IPS-15b (cell line): ENCODE data around the gene ATXN10.
A peak's percentile ranks its signal among the peaks of the same experiment; 100 is the strongest.

Experiments used
- H3K27me3 ChIP-seq: one replicate; pipeline ENCODE4 v1.6.1; 2013; ENCODE audit warnings: low read length; ENCODE audit not compliant: control insufficient read depth, insufficient read depth
- H3K36me3 ChIP-seq: one replicate; pipeline ENCODE4 v1.6.1; 2013; ENCODE audit warnings: low read length; ENCODE audit not compliant: control insufficient read depth, insufficient read depth
- H3K4me1 ChIP-seq: one replicate; pipeline ENCODE4 v1.6.1; 2013; ENCODE audit warnings: mild to moderate bottlenecking, low read length; ENCODE audit not compliant: control insufficient read depth, insufficient read depth
- H3K4me3 ChIP-seq: one replicate; pipeline ENCODE4 v1.5.1; 2013; ENCODE audit warnings: low read depth, low read length
- H3K9ac ChIP-seq: one replicate; pipeline ENCODE4 v1.6.1; 2013; ENCODE audit warnings: low read depth, mild to moderate bottlenecking, low read length
- H3K9me3 ChIP-seq: one replicate; pipeline ENCODE4 v1.6.1; 2013; ENCODE audit warnings: mild to moderate bottlenecking, low read length; ENCODE audit not compliant: control insufficient read depth, insufficient read depth

ATXN10 gene

DNA sequence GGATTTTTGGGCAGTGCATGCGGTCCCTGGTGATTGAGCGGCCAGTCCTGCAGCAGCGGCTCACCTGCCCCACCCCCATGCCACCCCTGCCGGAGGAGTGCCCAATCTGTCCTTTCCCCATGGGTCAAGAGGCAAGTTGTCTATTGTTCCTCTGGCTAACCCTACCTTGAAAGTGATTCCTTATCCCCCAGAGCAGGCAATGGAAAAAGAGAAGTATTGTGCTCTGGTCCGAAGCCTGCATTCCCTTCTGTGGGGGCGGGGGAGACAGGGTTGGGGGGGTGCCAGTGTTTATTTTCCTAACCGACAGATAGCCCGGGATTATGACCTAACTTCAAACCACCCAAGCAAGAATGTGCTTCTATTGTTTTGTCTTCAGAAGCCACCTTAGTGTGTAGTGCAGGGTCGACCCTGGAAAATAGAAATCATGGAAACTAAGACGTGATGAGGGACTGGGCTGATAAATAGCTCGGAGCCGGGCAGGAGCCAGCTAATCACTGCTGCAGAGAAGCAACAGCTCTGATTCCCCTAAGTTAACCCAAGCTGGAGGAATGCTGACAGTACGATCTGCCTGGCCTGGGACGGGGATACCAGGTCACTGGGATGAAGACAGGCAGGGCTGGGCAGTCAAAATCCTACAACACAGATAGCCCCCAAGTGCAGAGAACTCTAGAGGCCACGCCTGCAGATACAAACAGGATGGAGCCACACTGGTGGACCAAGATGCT lies 38.7 kb upstream of the ATXN10 start:
- no peaks in the 10 kb centered on the region for H3K36me3 ChIP-seq
- H3K9me3 ChIP-seq, result no peaks in the 10 kb centered on the region
- H3K27me3 ChIP-seq, result no peaks in the 10 kb centered on the region
- H3K4me1 ChIP-seq, result peaks cover 27% of the 10 kb centered on the region
- H3K9ac ChIP-seq, result no peak overlapping the region
- H3K4me3 ChIP-seq, result no peak overlapping the region

DNA sequence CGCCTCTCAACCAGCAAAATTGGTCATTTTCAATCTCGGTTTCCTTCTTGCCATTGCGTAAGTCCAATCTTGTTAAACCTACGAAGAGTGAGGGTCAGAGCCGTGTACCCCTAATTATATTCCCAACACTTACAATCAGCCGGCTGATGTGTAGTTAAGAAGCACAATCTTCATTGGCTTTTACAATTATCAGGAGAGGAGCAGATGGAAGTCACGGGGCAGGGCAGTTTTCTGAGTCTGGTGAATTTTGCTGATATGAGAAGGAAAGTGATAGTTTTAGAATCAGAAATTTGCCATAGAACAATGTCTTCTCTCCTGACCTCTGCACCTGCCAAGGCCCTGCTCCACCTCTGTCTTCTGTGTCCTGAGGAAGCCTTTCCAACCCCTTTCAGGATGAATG lies 35.0 kb upstream of the ATXN10 start:
- no peak overlapping the region for H3K4me3 ChIP-seq
- H3K4me1 ChIP-seq, result peaks cover 10% of the 10 kb centered on the region
- H3K9me3 ChIP-seq, result no peaks in the 10 kb centered on the region
- peaks cover 4% of the 10 kb centered on the region for H3K27me3 ChIP-seq
- no peak overlapping the region for H3K9ac ChIP-seq
- no peaks in the 10 kb centered on the region for H3K36me3 ChIP-seq

DNA sequence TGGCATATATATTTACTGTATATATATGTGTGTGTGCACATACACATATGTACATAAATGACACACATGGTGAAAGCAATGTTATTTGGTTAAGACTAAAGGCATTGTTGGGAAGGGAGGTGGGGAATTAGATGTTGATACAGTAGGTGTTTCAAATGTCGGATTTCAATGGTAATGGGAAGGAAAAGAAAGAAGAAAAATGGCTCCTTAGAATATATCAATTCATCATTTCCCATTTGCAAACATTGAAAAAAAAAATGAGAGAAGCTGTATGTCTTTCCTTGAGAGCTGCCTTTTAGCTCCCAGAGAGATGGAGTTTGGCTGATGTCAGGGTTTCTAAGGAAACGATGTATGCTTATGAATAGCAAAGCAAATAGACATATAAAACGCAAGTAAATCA lies 33.4 kb upstream of the ATXN10 start:
- no peak overlapping the region for H3K9ac ChIP-seq
- H3K36me3 ChIP-seq, result no peaks in the 10 kb centered on the region
- no peaks in the 10 kb centered on the region for H3K9me3 ChIP-seq
- H3K27me3 ChIP-seq, result peaks cover 4% of the 10 kb centered on the region
- H3K4me3 ChIP-seq, result no peak overlapping the region
- H3K4me1 ChIP-seq, result peaks cover 7% of the 10 kb centered on the region

DNA sequence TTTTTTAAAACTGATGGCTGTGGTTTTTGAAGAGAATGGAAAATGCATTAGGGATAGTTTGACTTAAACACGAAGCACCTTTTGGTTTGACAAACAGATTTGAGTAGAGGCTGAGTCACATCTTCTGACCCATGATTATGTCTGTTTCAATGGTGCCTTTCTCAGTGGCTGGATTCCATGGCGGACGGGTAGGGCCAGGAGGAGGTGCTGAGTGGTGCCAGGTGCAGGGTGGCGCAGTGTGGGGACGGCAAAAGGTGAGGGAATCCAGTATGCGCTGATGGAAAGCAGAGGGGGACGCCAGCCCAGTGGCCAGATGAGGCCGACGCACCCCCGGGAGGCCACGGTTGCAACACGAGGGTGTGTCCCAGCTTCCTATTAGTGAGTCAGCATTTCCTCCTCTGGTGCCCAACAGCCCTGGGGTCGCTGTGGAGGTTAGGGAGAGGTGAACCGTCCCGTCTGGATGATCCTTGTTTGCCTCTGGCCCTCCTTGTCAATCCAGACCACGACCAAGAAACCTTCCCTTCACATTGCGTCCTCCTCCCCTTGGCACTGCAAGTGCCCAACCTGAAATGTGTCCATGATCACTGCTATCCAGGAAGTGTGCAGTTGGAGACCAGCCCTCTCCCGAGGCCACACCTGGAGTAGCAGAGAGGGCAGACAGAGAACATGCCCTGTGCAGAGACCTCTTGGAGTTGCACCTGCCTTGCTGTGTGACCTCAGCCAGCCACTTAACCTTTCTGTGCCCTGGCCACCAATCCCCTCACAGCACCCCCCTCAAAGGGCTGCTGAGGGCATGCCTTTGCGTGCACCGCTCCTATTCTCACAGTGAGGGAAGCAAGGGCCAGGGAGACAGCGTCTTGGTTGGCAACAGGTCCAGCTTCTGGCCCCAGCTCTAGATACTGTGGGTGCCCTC lies 32.5 kb upstream of the ATXN10 start:
- H3K4me1 ChIP-seq, result peaks cover 5% of the 10 kb centered on the region
- no peak overlapping the region for H3K4me3 ChIP-seq
- no peak overlapping the region for H3K9ac ChIP-seq
- H3K36me3 ChIP-seq, result no peaks in the 10 kb centered on the region
- peaks cover 4% of the 10 kb centered on the region for H3K27me3 ChIP-seq
- H3K9me3 ChIP-seq, result no peaks in the 10 kb centered on the region

DNA sequence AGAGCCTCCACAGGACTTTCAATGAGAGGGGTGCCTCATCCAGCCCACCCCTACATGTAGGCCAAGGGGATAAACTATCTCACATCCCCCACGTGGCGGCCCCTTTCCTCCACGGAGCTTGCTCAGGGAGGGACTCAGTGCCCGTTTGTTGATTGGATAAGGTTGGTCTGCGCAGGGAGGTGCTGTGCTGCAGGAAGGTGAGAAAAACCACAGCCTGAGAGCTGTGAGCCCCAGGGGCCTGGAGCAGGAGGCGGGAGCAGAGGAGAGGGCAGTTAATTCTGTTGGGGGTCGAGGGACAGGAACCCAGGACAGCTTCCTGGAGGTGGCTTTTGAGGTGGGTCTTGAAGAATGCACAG lies 31.9 kb upstream of the ATXN10 start:
- no peak overlapping the region for H3K9ac ChIP-seq
- peaks cover 6% of the 10 kb centered on the region for H3K27me3 ChIP-seq
- H3K9me3 ChIP-seq, result no peaks in the 10 kb centered on the region
- peaks cover 5% of the 10 kb centered on the region for H3K4me1 ChIP-seq
- H3K36me3 ChIP-seq, result no peaks in the 10 kb centered on the region
- H3K4me3 ChIP-seq, result no peak overlapping the region

DNA sequence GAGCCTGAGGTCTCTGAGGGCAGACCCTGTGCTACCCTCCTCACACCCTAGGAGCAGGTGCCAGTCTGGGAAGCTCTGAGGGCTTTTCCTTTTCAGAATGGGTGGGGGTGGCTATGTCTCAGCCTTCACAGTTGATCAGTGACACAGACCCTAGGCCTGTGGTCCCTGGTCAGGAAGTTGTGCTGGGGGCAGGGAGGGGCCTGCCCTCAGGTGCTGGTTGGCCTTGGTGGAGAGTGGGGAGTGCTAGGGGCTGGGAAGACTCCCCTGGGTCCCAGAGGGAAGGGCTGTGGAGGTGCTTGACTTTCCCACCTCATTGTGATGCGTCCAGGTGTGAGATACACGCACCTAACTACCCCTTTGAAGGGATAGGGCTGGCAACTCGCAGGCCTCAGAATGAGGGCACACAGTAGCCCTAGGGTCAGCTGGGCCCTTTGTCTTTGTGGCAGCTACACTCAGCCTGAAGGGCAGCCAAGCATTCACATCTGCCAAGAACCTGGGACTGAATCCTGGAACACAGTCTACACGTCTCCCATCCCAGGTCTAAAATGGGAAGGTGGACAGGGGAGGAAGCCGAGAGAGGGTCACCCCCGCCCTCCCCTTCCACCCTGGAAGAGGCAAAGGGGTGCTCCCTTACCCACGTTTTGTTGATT lies 31.2 kb upstream of the ATXN10 start:
- H3K4me1 ChIP-seq, result peaks cover 5% of the 10 kb centered on the region
- H3K9ac ChIP-seq, result no peak overlapping the region
- H3K27me3 ChIP-seq, result peaks cover 12% of the 10 kb centered on the region

DNA sequence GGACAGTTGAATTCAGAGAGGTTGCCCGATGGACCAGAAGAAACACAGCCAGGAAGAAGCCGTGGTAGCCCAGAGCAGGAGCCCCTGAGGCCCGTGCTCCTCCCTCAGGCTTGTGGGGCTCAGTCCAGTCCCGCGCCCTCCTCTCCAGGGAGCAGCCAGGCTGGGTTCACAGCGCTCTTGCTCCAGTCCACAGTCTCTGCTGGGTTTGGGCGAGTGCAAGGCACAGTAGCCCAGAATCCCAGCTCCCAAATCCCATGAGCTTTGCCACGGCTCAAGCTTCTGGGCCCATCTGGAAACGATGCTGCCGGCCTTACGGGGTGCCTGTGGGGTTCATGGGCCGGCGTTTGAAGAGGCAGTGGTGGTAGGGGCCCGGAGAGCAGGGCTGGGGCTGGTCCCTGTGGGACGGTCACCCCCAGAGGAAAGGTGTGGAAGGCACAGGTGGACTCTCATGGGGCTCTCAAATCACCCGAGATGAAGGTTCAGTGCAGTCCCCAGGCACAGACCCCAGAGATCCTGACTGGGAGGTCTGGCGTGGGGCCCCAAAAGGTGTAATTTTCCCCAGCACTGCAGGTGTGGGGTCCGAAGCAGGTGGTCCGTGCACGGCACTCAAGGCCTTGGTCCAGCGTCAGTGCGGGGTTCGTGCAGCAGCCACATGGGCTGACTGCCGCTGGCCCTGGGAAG lies 30.6 kb upstream of the ATXN10 start:
- H3K9me3 ChIP-seq, result no peaks in the 10 kb centered on the region
- H3K27me3 ChIP-seq, result peaks cover 12% of the 10 kb centered on the region
- H3K4me3 ChIP-seq, result no peak overlapping the region
- no peak overlapping the region for H3K9ac ChIP-seq
- H3K36me3 ChIP-seq, result no peaks in the 10 kb centered on the region
- peaks cover 5% of the 10 kb centered on the region for H3K4me1 ChIP-seq

More for the DNA sequence above, 31.2 kb upstream of the ATXN10 start:
- no peak overlapping the region for H3K4me3 ChIP-seq
- no peaks in the 10 kb centered on the region for H3K36me3 ChIP-seq
- H3K9me3 ChIP-seq, result no peaks in the 10 kb centered on the region

DNA sequence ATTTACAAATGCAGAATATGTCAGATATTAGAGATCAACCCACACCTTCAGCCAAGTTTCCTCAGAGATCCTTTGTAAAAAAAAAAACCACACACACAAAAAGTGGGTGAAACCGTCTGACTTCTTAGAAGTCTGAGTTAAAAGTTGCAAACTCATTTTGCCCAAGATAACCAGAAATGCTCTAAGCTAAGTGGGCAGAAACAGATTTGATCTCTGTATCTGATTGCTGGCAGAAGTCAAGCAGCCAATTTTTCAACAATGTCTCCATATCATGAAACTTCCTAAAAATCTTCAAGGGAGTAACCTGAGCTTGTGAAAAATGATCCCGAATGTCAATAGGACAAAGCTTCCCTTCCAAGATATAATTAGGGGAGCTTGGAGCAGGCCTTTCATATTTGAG lies 28.6 kb upstream of the ATXN10 start:
- Histone ChIP-seq H3K4me1 (peaks cover 5% of the 10 kb centered on the region), H3K36me3 (no peaks in the 10 kb centered on the region), H3K27me3 (peaks cover 17% of the 10 kb centered on the region), H3K9me3 (no peaks in the 10 kb centered on the region), H3K9ac (no peak overlapping the region), H3K4me3 (no peak overlapping the region)

DNA sequence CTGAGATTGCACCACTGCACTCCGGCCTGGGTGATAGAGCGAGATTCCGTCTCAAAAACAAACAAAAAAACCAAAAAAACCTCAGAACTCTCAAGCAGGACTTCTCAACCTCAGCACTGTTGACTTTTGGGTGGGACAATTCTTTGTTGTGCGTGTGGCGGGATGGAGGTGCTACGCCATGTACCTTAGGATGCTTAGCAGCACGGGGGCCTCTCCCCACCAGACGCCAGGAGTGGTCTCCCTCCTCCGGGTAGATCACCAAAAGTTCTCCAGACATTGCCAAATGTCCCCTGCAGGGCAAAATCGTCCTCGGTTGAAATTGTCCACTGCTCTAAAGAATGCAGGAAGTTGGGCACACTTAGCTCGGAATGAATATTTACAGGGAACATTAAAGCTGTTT lies 26.9 kb upstream of the ATXN10 start:
- H3K4me1 ChIP-seq, result peaks cover 3% of the 10 kb centered on the region
- no peaks in the 10 kb centered on the region for H3K9me3 ChIP-seq
- no peak overlapping the region for H3K4me3 ChIP-seq
- peaks cover 13% of the 10 kb centered on the region for H3K27me3 ChIP-seq
- H3K9ac ChIP-seq, result no peak overlapping the region
- H3K36me3 ChIP-seq, result no peaks in the 10 kb centered on the region

DNA sequence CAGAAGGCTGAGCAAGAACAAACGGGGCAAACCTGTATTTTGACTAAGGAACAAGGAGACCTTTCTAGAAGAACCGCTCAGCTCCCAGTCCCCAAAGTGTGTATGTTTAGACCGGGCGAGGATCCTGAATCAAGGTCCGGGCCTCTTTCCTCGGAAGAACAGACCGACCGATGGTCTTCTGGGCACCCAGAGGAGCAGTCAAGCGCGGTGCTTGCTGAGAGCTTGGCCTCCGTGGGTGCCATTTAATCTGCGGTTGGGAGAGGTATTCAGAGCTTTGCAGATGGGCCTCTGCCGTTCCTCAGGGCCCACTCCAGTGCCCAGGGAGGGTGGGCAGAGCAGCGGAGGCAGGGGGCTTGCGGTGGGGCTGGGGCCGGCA lies 26.5 kb upstream of the ATXN10 start:
- Histone ChIP-seq H3K9ac (peak overlapping the region; percentile 32), H3K27me3 (peaks cover 13% of the 10 kb centered on the region), H3K36me3 (no peaks in the 10 kb centered on the region), H3K4me3 (peak overlapping the region; percentile 39), H3K9me3 (no peaks in the 10 kb centered on the region), H3K4me1 (peaks cover 3% of the 10 kb centered on the region)

DNA sequence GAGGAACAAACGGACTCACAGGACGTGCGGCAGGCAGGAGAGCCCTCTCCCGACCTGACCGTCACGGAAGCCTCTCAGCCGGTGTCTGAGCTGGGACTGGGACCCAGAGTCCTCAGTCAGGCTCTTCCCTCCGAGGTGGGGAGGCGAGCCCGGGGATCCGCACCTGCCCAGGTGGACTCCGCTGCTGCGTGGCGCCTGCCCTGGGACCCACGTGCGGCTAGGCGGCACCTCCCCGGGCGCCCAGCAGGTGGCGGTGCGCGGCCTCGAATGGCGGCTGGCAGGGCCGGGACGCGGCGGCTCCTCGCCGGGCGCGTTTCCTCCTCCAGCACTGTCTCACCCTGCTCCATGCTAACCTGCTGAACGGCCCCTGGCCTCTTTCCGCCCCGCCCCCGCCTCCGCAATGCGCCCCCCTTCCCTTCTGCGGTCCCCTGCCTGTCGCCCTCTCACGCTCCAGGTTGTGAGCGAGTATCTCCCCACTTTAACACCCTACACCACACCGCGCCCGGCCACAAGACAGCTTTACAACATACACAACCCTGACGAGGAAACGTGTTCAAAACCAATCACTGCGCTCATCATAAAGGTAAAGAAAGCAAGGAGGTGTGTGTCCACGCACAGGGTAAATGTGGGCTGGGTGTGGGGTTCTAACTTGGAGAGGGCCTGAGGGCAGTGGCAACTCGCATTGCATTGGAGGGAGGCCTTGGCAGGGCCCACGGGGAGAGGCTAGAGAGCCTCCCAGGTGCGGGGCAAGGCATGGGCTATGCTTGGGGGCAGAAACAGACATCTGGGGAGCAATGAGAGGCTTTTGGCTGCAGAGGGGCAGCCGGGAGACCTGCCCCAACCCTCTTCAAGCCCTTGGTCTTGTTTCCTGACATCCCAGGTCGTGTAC lies 25.9 kb upstream of the ATXN10 start:
- no peaks in the 10 kb centered on the region for H3K9me3 ChIP-seq
- H3K27me3 ChIP-seq, result peaks cover 13% of the 10 kb centered on the region
- H3K4me1 ChIP-seq, result peaks cover 3% of the 10 kb centered on the region
- peak overlapping the region; percentile 32 for H3K9ac ChIP-seq
- peak overlapping the region; percentile 39 for H3K4me3 ChIP-seq
- H3K36me3 ChIP-seq, result no peaks in the 10 kb centered on the region
